ENCODE measurements around the gene ZBTB9. TPM values are rescaled to one million over a fixed set of nuclear protein-coding genes. Genes with fewer than 3 reads are reported as not detected.

Gene ZBTB9
- total RNA-seq, 1 experiment from 2014 or later, result 14.2 TPM

- H3K4me3 ChIP-seq (replicated peaks in 1 of 2; ENCODE audit: low read depth in 1 of 2, low read length in 2 of 2), result no peak overlapping the region
- H3K36me3 ChIP-seq (ENCODE audit: control insufficient read depth in 1 of 2, insufficient read depth in 2 of 2, low read length in 2 of 2), result peaks cover 7 to 28% of the 10 kb centered on the region in 2 experiments; a peak in 3 of 4 replicates
- peaks cover 38% of the 10 kb centered on the region for H3K79me2 ChIP-seq (ENCODE audit: insufficient read depth, low read length)
- TF ChIP-seq REST (IDR thresholded peaks at IDR 0.05; ENCODE audit: low read depth) (no peak), POLR2A (IDR thresholded peaks at IDR 0.05; ENCODE audit: borderline replicate concordance, extremely low read depth, insufficient read depth, insufficient read length) (no peak), JUND (IDR thresholded peaks at IDR 0.05) (no peak), ATF3 (IDR thresholded peaks at IDR 0.05) (no peak), SRF (IDR thresholded peaks at IDR 0.05; ENCODE audit: low read depth) (no peak), ZBTB33 (IDR thresholded peaks at IDR 0.05; ENCODE audit: extremely low read depth, insufficient replicate concordance, low read length) (no peak), SIN3A (IDR thresholded peaks at IDR 0.05; ENCODE audit: low read depth) (no peak), CTCF (IDR thresholded peaks at IDR 0.05 in 2 of 3, conservative IDR thresholded peaks at IDR 0.05 in 1 of 3; ENCODE audit: borderline replicate concordance in 1 of 3, insufficient read depth in 1 of 3, low read depth in 2 of 3, low read length in 2 of 3) (no peak)
- H3K27ac ChIP-seq (ENCODE audit: low read depth, low read length), result no peak overlapping the region
- H3K4me2 ChIP-seq (ENCODE audit: low read length), result no peak overlapping the region
- ATAC-seq (no peak), DNase-seq (ENCODE audit: low read depth, low spot score) (no peak)
- no peaks in the 10 kb centered on the region for H4K20me1 ChIP-seq (ENCODE audit: insufficient read depth)
- BruUV-seq (replicated peaks), result no TSS peak
- CTCF ChIA-PET, result no interaction called here
- no peaks in the 10 kb centered on the region for H3K9me2 ChIP-seq (ENCODE audit: insufficient read depth)
- H3K4me1 ChIP-seq (ENCODE audit: control insufficient read depth in 1 of 2, insufficient read depth in 2 of 2, low read length in 2 of 2), result peaks cover 11 to 40% of the 10 kb centered on the region in 2 experiments
- no peaks in the 10 kb centered on the region for H3K27me3 ChIP-seq (ENCODE audit: insufficient read depth, low read length)
- RAD21 ChIA-PET (ENCODE audit: low non-redundant PET in 1 of 2, low total read pairs in 2 of 2, uncharacterized antibody in 2 of 2, unreplicated experiment in 2 of 2), result no interaction called here
- H2AFZ ChIP-seq (ENCODE audit: low read depth, low read length, poor library complexity, severe bottlenecking), result no peak overlapping the region
- POLR2A ChIA-PET, result no interaction called here
- no peaks in the 10 kb centered on the region for H3K9me3 ChIP-seq (ENCODE audit: control insufficient read depth in 1 of 2, insufficient read depth in 1 of 2, low read depth in 1 of 2, low read length in 2 of 2)
- no peak overlapping the region for H3K9ac ChIP-seq (ENCODE audit: low read length)
- intact Hi-C loops (cut with micrococcal nuclease), result loop anchor here (5.0 to 10.0 kb wide), 2 partner anchors 116 to 209 kb away; partner anchors contain the start of genes HSD17B8, RGL2, RING1 and RXRB
Measured at GRCh38 chr6:33413241-33414120, 40.9 kb upstream of the ZBTB9 start.

Data from HCT116 (cell line).